RKO (cell line): ENCODE measurements around the gene TCAP.

Experiments used
- DNase-seq: peaks from one replicate; pipeline ENCODE4 v3.0.0-alpha.2; 2016; ENCODE audit warnings: low spot score

TCAP gene

DNA sequence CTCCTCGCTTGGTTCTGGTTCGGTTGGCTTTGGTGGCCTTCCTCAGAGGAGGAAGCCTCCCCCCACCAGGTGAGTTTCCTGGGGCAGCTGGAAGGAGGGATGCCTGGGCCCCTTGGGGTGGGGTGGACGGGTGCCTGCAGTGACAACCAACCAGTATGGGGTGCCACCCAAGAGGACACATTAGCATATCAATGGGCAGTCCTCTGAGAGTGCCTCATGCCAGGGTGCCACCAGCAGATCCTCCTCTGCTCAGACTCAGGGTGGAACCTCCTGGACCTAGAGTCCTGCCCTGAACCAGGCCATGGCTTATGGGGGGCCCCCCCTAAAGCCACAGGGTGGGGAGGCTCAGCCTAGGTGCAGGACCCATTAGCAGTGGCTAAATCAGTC lies 35.7 kb upstream of the TCAP start:
- DNase-seq = no peak

GRCh38 chr17:39629898-39630297 lies 35.3 kb upstream of the TCAP start:
- DNase-seq = no peak

- no peak for DNase-seq
Observed at GRCh38 chr17:39631403-39631802, 33.7 kb upstream of the TCAP start.

DNA sequence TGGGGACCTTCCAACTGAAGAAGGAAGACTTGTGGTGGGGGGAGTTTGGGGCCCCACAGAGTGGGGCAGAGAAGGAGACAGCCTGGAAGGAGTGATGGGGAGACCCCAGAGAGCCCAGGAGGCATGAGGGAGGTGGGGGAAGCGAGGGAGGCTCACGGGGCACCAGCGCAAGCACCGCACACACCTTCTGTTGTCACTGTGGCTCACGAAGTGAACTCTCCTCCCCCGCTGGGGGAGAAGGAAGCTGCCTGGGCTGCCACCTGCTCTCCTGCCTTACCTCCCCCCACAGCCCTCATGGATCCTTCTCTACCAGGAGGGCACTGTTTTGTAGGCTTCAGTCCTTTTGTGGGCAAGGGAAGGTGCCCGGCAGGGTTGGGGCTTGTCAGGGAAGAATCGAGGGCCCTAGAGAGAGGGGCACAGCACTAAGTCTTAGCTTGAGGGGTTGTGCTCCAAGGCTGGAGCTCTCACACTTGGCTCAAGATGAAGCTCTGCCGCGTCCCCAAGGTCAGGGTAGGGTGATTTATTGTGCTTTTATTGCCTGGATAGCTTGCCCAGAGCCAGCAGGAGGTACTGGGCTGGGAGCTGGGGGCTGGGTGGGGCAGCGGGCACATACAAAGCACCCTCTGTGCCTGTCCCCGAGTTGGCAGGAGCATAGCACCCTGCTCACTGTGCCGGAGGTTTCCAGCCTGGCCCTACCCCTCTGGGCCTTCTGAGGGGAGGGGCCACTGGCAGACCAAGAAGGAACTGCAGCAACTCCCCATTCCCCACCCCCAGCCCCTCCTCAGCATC lies 32.8 kb upstream of the TCAP start:
- DNase-seq = no peak

DNA sequence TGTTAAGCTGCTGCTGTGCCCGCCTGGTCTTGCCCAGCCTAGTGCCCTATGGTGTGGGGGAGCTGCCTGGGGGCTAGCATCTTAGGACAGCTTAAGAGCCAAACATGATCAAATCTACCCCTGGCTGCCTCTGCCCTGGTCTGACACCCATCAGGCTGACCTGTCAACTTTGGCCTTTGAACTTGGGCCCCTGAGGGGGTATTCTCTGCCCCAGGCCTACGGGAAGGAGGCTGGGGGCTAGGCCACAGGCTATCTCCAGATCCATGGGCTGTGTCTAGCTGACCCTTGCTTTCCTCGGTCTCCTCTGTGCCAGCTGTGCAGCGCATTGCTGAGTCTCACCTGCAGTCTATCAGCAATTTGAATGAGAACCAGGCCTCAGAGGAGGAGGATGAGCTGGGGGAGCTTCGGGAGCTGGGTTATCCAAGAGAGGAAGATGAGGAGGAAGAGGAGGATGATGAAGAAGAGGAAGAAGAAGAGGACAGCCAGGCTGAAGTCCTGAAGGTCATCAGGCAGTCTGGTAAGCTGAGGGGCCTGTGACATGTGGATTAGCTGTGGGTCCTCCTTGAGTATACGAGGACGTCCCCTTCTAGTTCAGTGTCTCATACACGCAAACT lies 31.5 kb upstream of the TCAP start:
- DNase-seq = no peak

- peak; percentile 72 for DNase-seq
Observed at GRCh38 chr17:39634384-39634871, 30.7 kb upstream of the TCAP start.

- DNase-seq = no peak
Observed at GRCh38 chr17:39635614-39636176, 29.5 kb upstream of the TCAP start.

DNA sequence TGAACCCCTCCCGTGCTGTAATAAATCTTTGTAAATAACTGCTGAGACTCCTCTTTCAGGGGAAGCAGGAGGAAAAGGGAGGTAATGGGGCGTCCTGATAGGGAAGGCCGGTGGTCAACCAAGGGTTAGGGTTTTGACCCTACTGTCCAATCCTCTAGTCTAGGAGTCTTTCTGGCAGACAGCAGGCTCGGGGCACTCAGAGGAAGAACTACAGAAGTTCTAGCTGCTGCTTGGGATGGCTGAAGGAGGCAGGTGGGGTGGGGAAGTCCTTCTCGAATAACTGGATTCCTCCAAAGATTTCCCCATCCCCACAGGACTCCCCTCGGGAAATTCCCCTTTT lies 28.6 kb upstream of the TCAP start:
- DNase-seq = peak; percentile 20

DNA sequence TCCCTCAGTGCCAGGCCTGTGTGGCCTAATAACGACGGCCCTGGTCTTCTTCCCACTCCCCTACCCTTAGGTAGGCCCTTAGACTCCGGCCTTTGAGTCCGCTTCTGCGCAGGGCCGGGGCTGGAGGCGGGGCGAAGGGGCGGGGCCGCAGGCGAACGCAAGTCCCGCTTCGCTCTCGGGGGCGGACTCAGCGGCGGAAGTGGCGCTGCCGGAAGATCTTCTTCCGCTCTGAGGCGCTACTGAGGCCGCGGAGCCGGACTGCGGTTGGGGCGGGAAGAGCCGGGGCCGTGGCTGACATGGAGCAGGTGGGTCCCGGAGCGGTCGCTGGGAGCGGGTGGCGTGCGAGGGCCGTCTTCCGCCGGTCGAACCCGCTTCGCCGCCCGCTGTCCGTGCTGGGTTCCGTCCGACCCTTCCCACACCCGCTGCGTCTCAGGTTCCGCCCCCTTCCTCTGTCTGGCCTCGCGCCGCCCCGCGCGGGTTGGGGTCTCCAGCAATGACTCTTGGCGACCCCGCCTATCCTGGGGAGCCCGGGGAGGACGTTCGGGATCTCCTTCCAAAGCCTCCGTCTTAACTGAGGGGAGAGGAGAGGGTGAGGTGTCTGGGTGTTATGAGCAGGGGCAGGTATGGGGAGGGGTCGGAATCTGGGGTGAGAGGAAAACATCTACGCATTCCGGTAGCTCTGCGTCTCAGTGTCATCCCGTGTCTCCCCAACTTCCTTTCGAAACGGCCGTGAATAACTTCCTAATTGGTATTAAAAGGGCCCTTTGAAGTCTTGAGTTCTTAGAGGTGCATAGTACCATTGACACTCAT lies 28.0 kb upstream of the TCAP start, which contains the start of gene STARD3:
TSS of gene STARD3 (plus strand) at position 218 of the 810 bp plus-strand sequence. CDS start 16,388 bp downstream, outside the sequence.
- peak; percentile 89 for DNase-seq

- no peak for DNase-seq
Observed at GRCh38 chr17:39638317-39638716, 26.8 kb upstream of the TCAP start.

- DNase-seq = no peak
Observed at GRCh38 chr17:39639043-39639442, 26.1 kb upstream of the TCAP start.

GRCh38 chr17:39639566-39640458 lies 25.3 kb upstream of the TCAP start:
- DNase-seq = no peak

DNA sequence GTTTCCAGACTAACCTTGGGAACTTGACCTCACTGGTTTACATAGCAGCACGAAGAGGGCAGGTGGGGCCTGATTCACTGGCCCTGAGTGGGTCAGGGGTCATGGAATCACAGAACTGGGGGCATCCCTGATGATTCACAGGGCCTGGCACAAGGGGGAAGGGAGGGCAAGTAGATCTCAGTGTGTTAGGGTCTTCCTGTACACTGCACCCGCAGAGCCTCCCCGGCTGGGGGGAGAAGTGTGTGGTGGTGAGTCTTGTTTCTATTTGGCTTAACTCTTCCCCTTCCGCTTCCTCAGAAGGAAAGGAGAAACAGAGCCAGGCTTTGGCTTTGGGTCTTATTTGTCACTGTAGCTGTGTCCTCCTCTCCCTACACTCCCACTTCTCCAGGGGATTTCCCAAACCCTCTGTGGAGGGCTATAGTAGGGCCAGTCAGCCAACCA lies 24.5 kb upstream of the TCAP start:
- no peak for DNase-seq

- DNase-seq = no peak
Observed at GRCh38 chr17:39641097-39641496, 24.1 kb upstream of the TCAP start.

DNA sequence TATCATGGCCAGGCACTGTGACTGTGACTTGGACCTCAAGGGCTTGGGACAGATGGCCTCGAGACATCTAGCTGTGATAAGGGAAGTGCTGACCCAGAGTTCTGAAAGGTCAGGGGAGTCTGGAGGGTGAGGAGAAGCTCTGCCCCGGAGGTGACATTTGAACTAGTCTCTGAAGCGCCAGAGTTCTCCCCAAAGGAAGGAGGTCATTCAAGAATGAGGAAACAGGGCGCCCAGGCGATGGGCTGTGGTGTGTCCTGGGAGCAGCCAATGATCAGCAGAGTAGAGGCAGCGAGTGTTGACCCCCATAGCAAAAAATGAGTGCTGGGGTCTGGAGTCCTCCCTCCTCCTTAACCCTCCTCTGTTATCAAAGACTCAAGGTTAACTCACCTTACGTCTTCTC lies 23.3 kb upstream of the TCAP start:
- no peak for DNase-seq

DNA sequence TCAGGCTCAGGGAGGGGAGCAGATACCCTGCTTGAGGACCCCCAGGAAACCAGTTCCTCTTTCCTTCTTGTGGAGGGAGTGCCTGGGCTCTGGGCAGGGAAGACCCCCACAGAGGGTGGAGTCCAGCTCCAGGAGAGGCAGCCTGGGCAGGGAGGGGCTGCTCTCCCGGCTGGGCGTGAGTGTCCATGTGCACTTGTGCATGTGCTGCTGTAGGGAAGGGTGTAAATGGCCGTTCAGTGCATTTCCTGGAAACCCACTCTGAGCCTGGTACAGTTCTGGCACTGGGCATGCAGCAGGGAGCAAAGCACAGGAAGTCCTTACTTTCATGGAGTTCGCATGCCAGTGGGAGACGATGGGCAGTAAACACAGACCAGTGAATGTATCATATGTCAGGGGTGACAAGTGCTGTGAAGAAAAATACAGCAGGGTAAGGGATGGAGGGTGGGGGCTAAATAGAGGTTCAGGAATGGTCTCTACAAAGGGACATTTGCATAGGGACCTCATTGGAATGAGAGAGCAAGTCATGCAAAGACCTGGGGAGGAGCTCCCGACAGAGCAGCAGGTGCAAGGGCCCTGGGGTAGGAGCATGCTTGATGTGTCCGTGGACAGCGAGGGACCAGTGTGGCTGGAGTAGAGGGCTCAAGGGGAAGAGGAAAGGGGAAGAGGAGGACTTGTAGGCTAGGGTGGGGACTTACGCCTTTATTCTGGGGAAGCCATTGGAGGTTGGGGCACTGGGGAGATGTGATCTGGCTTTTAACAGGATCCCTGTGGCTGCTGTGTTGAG lies 22.7 kb upstream of the TCAP start:
- DNase-seq = no peak

- DNase-seq = no peak
Observed at GRCh38 chr17:39643271-39643670, 21.9 kb upstream of the TCAP start.

DNA sequence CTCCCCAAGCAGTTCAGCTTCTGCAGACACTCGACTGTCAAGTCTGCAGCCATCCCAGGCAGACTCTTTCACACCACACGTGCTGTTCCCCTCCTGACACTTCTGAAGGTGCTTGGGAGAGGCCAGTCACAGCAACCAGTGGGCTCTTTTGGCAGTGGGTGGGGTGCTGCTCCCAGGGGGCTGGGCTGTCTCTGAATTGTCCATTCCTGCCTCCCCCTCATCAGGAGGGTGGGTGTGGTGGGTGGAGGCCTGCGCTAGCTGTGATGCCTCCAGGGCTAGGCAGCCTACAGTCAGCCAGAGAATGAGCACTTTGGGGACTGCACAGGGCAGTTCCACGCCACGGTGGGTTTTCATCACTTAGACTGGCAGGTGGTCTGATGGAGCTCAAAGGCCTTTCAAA lies 17.9 kb upstream of the TCAP start:
- no peak for DNase-seq

DNA sequence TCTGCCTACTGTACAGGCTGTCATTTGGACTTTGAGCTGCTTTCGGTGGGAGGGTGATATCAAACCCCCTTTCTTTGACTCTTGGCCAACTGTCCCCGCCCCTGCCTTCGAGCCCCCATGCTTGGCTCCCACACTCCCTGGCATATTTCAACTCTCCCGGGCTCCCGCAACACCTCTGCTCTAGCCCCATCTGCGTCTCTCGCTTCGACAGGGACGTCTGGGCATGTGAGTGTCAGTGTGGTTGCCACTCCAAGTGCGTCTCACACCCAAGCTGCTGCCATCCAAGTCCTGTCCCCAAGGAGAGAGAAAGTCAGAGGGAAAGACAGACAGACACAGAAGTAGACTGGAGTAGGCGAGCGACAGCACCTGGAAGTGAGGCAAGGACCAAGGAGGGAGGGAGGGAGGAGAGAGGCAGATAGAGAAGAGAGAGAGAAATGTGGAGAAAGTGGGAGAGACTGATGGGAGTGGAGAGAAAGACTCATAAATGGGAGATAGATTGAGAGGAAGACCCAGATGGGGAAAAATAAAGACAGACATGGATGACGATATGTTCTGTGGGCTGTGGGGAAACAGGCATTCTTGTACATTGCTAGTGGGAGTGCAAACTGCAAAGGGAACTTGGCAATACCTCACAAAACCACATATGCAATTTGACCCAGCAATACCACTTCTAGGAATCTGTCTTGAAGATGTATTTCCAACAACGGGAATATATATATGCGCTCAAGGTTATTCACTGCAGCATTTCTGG lies 16.4 kb upstream of the TCAP start:
- no peak for DNase-seq

GRCh38 chr17:39650121-39650579 lies 15.0 kb upstream of the TCAP start:
- no peak for DNase-seq
